ENCODE results near the gene KIAA1586. TPM values are rescaled to one million over a fixed set of nuclear protein-coding genes. Genes with fewer than 3 reads are reported as not detected.
"Not testable (repeated sequence)": the region's sequence is repeated elsewhere in the genome, so short reads cannot be mapped to it uniquely, and the experiment has no call there.

KIAA1586 gene
- total and polyA plus RNA-seq, 4 donors = 3.3 to 16.5 (median 10.7) TPM

- Histone ChIP-seq H3K36me3 (ENCODE audit: control insufficient read depth in 1 of 2, insufficient read depth in 2 of 2, low read length in 1 of 2) (no peaks in the 10 kb centered on the region), H3K27ac (ENCODE audit: low read depth in 1 of 2, low read length in 2 of 2) (no peak overlapping the region), H3K4me3 (ENCODE audit: low read length in 2 of 2) (no peak overlapping the region), H3K9me3 (ENCODE audit: control insufficient read depth, low read length) (peaks cover 1% of the 10 kb centered on the region), H3K27me3 (ENCODE audit: control insufficient read depth in 1 of 2, insufficient read depth in 2 of 2, low read length in 1 of 2) (no peaks in the 10 kb centered on the region), H3K4me1 (ENCODE audit: control insufficient read depth in 1 of 2, insufficient read depth in 2 of 2, low read length in 2 of 2) (no peaks in the 10 kb centered on the region)
- intact Hi-C loops (cut with DNase I) = no loop called here
- DNase-seq (no peak), ATAC-seq (ENCODE audit: low FRiP score) (no peak)
- 24% methylated on average over 3 of the region's 3 CpGs for WGBS, 2 donors
Measured at GRCh38 chr6:57035549-57035948, 10.9 kb upstream of the KIAA1586 start.

DNA sequence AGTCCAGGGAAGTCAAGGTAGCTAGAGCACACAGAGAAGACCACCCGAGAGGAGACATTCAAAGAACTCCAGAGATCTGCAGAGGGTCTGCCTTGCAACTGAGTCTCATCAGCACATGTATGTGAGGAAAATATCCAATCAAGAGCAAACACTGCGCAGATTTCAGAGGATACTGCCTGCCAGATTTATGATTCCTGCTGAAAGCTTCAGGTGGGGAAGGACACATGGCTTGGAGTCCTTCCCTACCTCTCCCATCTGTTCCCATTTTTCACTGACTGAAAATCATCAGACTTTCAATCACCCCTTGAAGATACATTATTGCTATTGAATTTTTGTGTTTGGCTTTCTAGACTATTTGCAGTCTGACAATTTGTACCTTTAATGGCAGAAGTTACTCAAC, 7.6 kb upstream of the KIAA1586 start:
- intact Hi-C loops (cut with DNase I) = no loop called here
- Histone ChIP-seq H3K4me3 (ENCODE audit: low read length in 2 of 2) (no peak overlapping the region), H3K36me3 (ENCODE audit: control insufficient read depth in 1 of 2, insufficient read depth in 2 of 2, low read length in 1 of 2) (no peaks in the 10 kb centered on the region), H3K27me3 (ENCODE audit: control insufficient read depth in 1 of 2, insufficient read depth in 2 of 2, low read length in 1 of 2) (no peaks in the 10 kb centered on the region), H3K4me1 (ENCODE audit: control insufficient read depth in 1 of 2, insufficient read depth in 2 of 2, low read length in 2 of 2) (no peaks in the 10 kb centered on the region), H3K27ac (ENCODE audit: low read depth in 1 of 2, low read length in 2 of 2) (no peak overlapping the region), H3K9me3 (ENCODE audit: control insufficient read depth, low read length) (peaks cover 1% of the 10 kb centered on the region)
- DNase-seq (no peak), ATAC-seq (ENCODE audit: low FRiP score) (no peak)
- WGBS, 2 donors = 92 to 94% methylated on average over 2 of the region's 2 CpGs

DNA sequence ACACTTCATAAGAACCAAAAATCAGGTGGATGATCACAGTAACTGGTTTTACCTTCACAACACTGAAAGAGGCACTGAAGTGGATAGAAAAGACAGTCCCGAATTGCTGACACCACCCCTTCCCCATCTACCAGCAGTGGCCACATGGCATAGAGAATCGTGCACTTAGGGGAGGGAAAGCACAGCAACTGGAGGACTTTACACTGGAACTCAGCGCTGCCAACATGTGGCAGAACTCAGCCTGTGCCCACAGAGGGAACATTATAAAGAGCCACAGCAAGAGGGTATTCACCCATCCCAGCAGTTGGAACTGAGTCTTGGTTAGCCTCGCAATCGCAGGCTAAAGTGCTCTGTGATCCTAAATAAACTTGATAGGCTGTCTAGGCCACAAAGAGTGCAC, 6.5 kb upstream of the KIAA1586 start:
- WGBS, 2 donors = 69 to 74% methylated on average over 5 of the region's 5 CpGs
- DNase-seq = no peak
- ATAC-seq (ENCODE audit: low FRiP score) = no peak
- peaks cover 1% of the 10 kb centered on the region for H3K9me3 ChIP-seq (ENCODE audit: control insufficient read depth, low read length)
- intact Hi-C loops (cut with DNase I) = loop anchor here in 1 of 2 donors (10.0 kb wide), 1 partner anchor 275 kb away; the partner anchor contains the start of gene PRIM2
- no peak overlapping the region for H3K27ac ChIP-seq (ENCODE audit: low read depth in 1 of 2, low read length in 2 of 2)
- H3K4me3 ChIP-seq (ENCODE audit: low read length in 2 of 2) = no peak overlapping the region
- H3K27me3 ChIP-seq (ENCODE audit: control insufficient read depth in 1 of 2, insufficient read depth in 2 of 2, low read length in 1 of 2) = no peaks in the 10 kb centered on the region
- no peaks in the 10 kb centered on the region for H3K36me3 ChIP-seq (ENCODE audit: control insufficient read depth in 1 of 2, insufficient read depth in 2 of 2, low read length in 1 of 2)
- H3K4me1 ChIP-seq (ENCODE audit: control insufficient read depth in 1 of 2, insufficient read depth in 2 of 2, low read length in 2 of 2) = no peaks in the 10 kb centered on the region

DNA sequence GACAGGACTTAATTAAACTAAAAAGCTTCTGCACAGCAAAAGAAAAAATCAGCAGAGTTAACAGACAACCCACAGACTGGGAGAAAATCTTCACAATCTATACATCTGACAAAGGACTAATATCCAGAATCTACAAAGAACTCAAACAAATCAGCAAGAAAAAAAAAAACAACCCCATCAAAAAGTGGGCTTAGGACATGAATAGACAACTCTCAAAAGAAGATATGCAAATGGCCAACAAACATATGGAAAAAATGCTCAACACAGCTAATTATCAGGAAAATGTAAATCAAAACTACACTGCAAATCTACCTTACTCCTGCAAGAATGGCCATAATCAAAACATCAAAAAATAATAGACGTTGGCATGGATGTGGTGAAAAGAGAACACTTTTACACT, 2.4 kb upstream of the KIAA1586 start:
- WGBS, 2 donors = 70 to 74% methylated on average over 1 of the region's 1 CpG
- not testable (repeated sequence) for DNase-seq; H3K27ac ChIP-seq (ENCODE audit: low read depth in 1 of 2, low read length in 2 of 2); H3K4me1 ChIP-seq (ENCODE audit: control insufficient read depth in 1 of 2, insufficient read depth in 2 of 2, low read length in 2 of 2); H3K9me3 ChIP-seq (ENCODE audit: control insufficient read depth, low read length); ATAC-seq (ENCODE audit: low FRiP score); H3K4me3 ChIP-seq (ENCODE audit: low read length in 2 of 2); H3K27me3 ChIP-seq (ENCODE audit: control insufficient read depth in 1 of 2, insufficient read depth in 2 of 2, low read length in 1 of 2); H3K36me3 ChIP-seq (ENCODE audit: control insufficient read depth in 1 of 2, insufficient read depth in 2 of 2, low read length in 1 of 2)
- intact Hi-C loops (cut with DNase I) = loop anchor here in 1 of 2 donors (10.0 kb wide), 1 partner anchor 271 kb away; the partner anchor contains the start of gene PRIM2

DNA sequence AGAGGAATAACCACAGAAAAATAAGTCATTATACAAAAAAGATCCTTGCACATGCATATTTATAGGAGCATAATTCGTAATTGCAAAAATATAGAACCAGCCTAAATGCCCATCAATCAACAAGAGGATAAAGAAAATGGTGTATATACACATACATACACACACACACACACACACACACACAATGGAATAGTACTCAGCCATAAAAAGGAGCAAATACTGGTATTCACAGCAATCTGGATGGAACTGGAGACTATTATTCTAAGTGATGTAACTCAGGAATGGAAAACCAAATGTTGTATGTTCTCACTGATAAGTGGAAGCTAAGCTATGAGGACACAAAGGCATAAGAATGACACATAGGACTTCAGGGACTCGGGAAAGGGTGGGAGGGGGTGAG, 1.9 kb upstream of the KIAA1586 start:
- Histone ChIP-seq H3K27ac (ENCODE audit: low read depth in 1 of 2, low read length in 2 of 2) (no peak overlapping the region), H3K27me3 (ENCODE audit: control insufficient read depth in 1 of 2, insufficient read depth in 2 of 2, low read length in 1 of 2) (no peaks in the 10 kb centered on the region), H3K9me3 (ENCODE audit: control insufficient read depth, low read length) (no peaks in the 10 kb centered on the region), H3K4me3 (ENCODE audit: low read length in 2 of 2) (no peak overlapping the region), H3K36me3 (ENCODE audit: control insufficient read depth in 1 of 2, insufficient read depth in 2 of 2, low read length in 1 of 2) (no peaks in the 10 kb centered on the region), H3K4me1 (ENCODE audit: control insufficient read depth in 1 of 2, insufficient read depth in 2 of 2, low read length in 2 of 2) (no peaks in the 10 kb centered on the region)
- ATAC-seq (ENCODE audit: low FRiP score) (no peak), DNase-seq (no peak)
- 78 to 89% methylated on average over 2 of the region's 2 CpGs for WGBS, 2 donors
- intact Hi-C loops (cut with DNase I) = loop anchor here in 1 of 2 donors (10.0 kb wide), 1 partner anchor 270 kb away; the partner anchor contains the start of gene PRIM2

DNA sequence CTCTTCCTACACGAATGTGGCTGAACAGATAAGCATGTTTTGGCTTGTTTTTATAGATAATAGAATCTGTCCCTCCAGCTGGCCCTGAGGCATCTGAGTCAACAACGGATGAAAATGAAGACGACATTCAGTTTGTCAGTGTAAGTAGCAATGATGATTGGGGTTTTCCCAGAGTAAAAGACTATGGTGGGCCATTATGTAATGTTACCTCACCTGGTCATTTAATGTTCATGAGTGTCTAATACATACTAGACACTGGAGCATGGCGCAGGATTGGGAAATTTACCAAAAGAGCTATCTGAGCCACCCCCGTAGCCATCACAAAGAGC, 728 bp downstream of the KIAA1586 start:
- intact Hi-C loops (cut with DNase I) = loop anchor here in 1 of 2 donors (10.0 kb wide), 1 partner anchor 268 kb away; the partner anchor contains the start of gene PRIM2

GRCh38 chr6:57047859-57048258, 1.4 kb downstream of the KIAA1586 start:
- intact Hi-C loops (cut with DNase I) = loop anchor here in 1 of 2 donors (10.0 kb wide), 1 partner anchor 267 kb away; the partner anchor contains the start of gene PRIM2
- H3K36me3 ChIP-seq (ENCODE audit: control insufficient read depth in 1 of 2, insufficient read depth in 2 of 2, low read length in 1 of 2); H3K4me1 ChIP-seq (ENCODE audit: control insufficient read depth in 1 of 2, insufficient read depth in 2 of 2, low read length in 2 of 2); H3K27me3 ChIP-seq (ENCODE audit: control insufficient read depth in 1 of 2, insufficient read depth in 2 of 2, low read length in 1 of 2); DNase-seq; H3K9me3 ChIP-seq (ENCODE audit: control insufficient read depth, low read length); H3K4me3 ChIP-seq (ENCODE audit: low read length in 2 of 2); ATAC-seq (ENCODE audit: low FRiP score); H3K27ac ChIP-seq (ENCODE audit: low read depth in 1 of 2, low read length in 2 of 2): not testable (repeated sequence)
- WGBS, 2 donors = 92 to 97% methylated on average over 5 to 6 of the region's 6 CpGs

More for the DNA sequence above, 728 bp downstream of the KIAA1586 start:
- DNase-seq; ATAC-seq (ENCODE audit: low FRiP score); H3K9me3 ChIP-seq (ENCODE audit: control insufficient read depth, low read length); H3K4me1 ChIP-seq (ENCODE audit: control insufficient read depth in 1 of 2, insufficient read depth in 2 of 2, low read length in 2 of 2); H3K36me3 ChIP-seq (ENCODE audit: control insufficient read depth in 1 of 2, insufficient read depth in 2 of 2, low read length in 1 of 2); H3K27ac ChIP-seq (ENCODE audit: low read depth in 1 of 2, low read length in 2 of 2); H3K4me3 ChIP-seq (ENCODE audit: low read length in 2 of 2); H3K27me3 ChIP-seq (ENCODE audit: control insufficient read depth in 1 of 2, insufficient read depth in 2 of 2, low read length in 1 of 2): not testable (repeated sequence)
- whole genome bisulfite sequencing, 2 donors = no CpG with 5 or more reads among the region's 5 CpGs

DNA sequence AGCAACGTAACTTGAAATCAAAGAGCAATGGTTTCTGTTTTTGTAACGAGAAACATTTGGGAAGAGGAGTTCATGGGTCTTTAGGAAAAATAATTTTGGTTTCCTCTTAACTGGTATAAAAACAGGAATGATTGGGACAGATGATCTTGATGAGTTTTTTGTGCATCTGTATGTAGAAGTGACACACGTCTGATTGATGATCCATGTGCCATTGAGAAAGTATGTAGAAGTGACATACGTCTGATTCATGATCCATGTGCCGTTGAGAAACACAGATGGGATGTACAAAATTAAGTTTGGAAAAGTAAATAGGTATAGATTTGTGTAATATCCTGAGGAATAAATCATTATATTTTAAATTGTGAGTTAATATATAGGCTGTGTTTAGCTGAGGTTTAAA, 2.1 kb downstream of the KIAA1586 start:
- no peaks in the 10 kb centered on the region for H3K27me3 ChIP-seq (ENCODE audit: control insufficient read depth in 1 of 2, insufficient read depth in 2 of 2, low read length in 1 of 2)
- DNase-seq (no peak), ATAC-seq (ENCODE audit: low FRiP score) (no peak)
- intact Hi-C loops (cut with DNase I) = loop anchor here in 1 of 2 donors (10.0 kb wide), 1 partner anchor 266 kb away; the partner anchor contains the start of gene PRIM2
- peaks cover 0 to 1% of the 10 kb centered on the region in 2 donors for H3K4me1 ChIP-seq (ENCODE audit: control insufficient read depth in 1 of 2, insufficient read depth in 2 of 2, low read length in 2 of 2)
- no peak overlapping the region for H3K4me3 ChIP-seq (ENCODE audit: low read length in 2 of 2)
- H3K36me3 ChIP-seq (ENCODE audit: control insufficient read depth in 1 of 2, insufficient read depth in 2 of 2, low read length in 1 of 2) = no peaks in the 10 kb centered on the region
- WGBS, 2 donors = 85 to 88% methylated on average over 5 of the region's 5 CpGs
- H3K27ac ChIP-seq (ENCODE audit: low read depth in 1 of 2, low read length in 2 of 2) = no peak overlapping the region
- no peaks in the 10 kb centered on the region for H3K9me3 ChIP-seq (ENCODE audit: control insufficient read depth, low read length)

GRCh38 chr6:57063847-57064246, 17.4 kb downstream of the KIAA1586 start:
- WGBS, 2 donors = 87% methylated on average over 3 of the region's 3 CpGs
- DNase-seq (no peak), ATAC-seq (ENCODE audit: low FRiP score) (no peak)
- Histone ChIP-seq H3K4me1 (ENCODE audit: control insufficient read depth in 1 of 2, insufficient read depth in 2 of 2, low read length in 2 of 2) (no peaks in the 10 kb centered on the region), H3K9me3 (ENCODE audit: control insufficient read depth, low read length) (no peaks in the 10 kb centered on the region), H3K4me3 (ENCODE audit: low read length in 2 of 2) (no peak overlapping the region), H3K27me3 (ENCODE audit: control insufficient read depth in 1 of 2, insufficient read depth in 2 of 2, low read length in 1 of 2) (no peaks in the 10 kb centered on the region), H3K27ac (ENCODE audit: low read depth in 1 of 2, low read length in 2 of 2) (no peak overlapping the region), H3K36me3 (ENCODE audit: control insufficient read depth in 1 of 2, insufficient read depth in 2 of 2, low read length in 1 of 2) (peaks cover 0 to 2% of the 10 kb centered on the region in 2 donors)
- intact Hi-C loops (cut with DNase I) = no loop called here
